H9 (cell line): ENCODE measurements around the gene GJA9. TPM values are rescaled to one million over a fixed set of nuclear protein-coding genes. Genes with fewer than 3 reads are reported as not detected.

Experiments
- DNase-seq: peaks from one replicate; pipeline ENCODE4 v3.0.0-alpha.2; 2017
- H2AFZ ChIP-seq: one replicate; pipeline ENCODE4 v1.6.1; 2013; ENCODE audit warnings: mild to moderate bottlenecking, low read length, control low read depth, moderate library complexity
- H2AK5ac ChIP-seq: 2 replicates; pipeline ENCODE4 v1.6.1; 2013; ENCODE audit warnings: low read length, control low read depth, mixed read lengths; ENCODE audit not compliant: insufficient read length
- H2BK120ac ChIP-seq: one replicate; pipeline ENCODE4 v1.6.1; 2013; ENCODE audit warnings: low read depth, mild to moderate bottlenecking, low read length, control low read depth, inconsistent platforms; ENCODE audit not compliant: poor library complexity, severe bottlenecking
- H2BK12ac ChIP-seq: 2 replicates; pipeline ENCODE4 v1.6.1; 2013; ENCODE audit warnings: low read length, control low read depth, mixed read lengths, low read depth; ENCODE audit not compliant: insufficient read length
- H2BK15ac ChIP-seq: 2 replicates; pipeline ENCODE4 v1.6.1; 2013; ENCODE audit warnings: low read depth, low read length, control low read depth
- H2BK20ac ChIP-seq: one replicate; pipeline ENCODE4 v1.6.1; 2013; ENCODE audit warnings: low read depth, mild to moderate bottlenecking, low read length, control low read depth, inconsistent platforms; ENCODE audit not compliant: poor library complexity, severe bottlenecking
- H2BK5ac ChIP-seq: 2 replicates; pipeline ENCODE4 v1.6.1; 2013; ENCODE audit warnings: low read length, control low read depth, mixed read lengths; ENCODE audit not compliant: insufficient read length
- H3K14ac ChIP-seq: 2 replicates; pipeline ENCODE4 v1.6.1; 2013; ENCODE audit warnings: low read length, control low read depth; ENCODE audit not compliant: insufficient read depth
- H3K18ac ChIP-seq: 2 replicates; pipeline ENCODE4 v1.6.1; 2013; ENCODE audit warnings: low read depth, mild to moderate bottlenecking, mixed read lengths, low read length, control low read depth; ENCODE audit not compliant: insufficient read length
- H3K23ac ChIP-seq: 2 replicates; pipeline ENCODE4 v1.6.1; 2013; ENCODE audit warnings: low read length, control low read depth, mixed read lengths, low read depth; ENCODE audit not compliant: insufficient read length
- H3K23me2 ChIP-seq: 2 replicates; pipeline ENCODE4 v1.6.1; 2013; ENCODE audit warnings: low read depth, mild to moderate bottlenecking, mixed read lengths, low read length, control low read depth; ENCODE audit not compliant: insufficient read length, poor library complexity, severe bottlenecking
- H3K27ac ChIP-seq: 2 replicates; pipeline ENCODE4 v1.5.1; 2013; ENCODE audit warnings: low read length, control low read depth, mixed read lengths, low read depth; ENCODE audit not compliant: insufficient read length
- H3K27me3 ChIP-seq: 2 replicates; pipeline ENCODE4 v1.6.1; 2013; ENCODE audit warnings: low read length, control low read depth, inconsistent platforms; ENCODE audit not compliant: insufficient read depth
- H3K4ac ChIP-seq: 2 replicates; pipeline ENCODE4 v1.6.1; 2013; ENCODE audit warnings: low read depth, mild to moderate bottlenecking, control low read depth, inconsistent platforms, low read length, moderate library complexity
- H3K4me1 ChIP-seq: 2 replicates; pipeline ENCODE4 v1.6.1; 2013; ENCODE audit warnings: low read length, control low read depth, inconsistent platforms; ENCODE audit not compliant: insufficient read depth
- H3K4me2 ChIP-seq: 2 replicates; pipeline ENCODE4 v1.6.1; 2013; ENCODE audit warnings: low read length, control low read depth, mixed read lengths; ENCODE audit not compliant: insufficient read length, insufficient read depth
- H3K56ac ChIP-seq: 2 replicates; pipeline ENCODE4 v1.6.1; 2013; ENCODE audit warnings: low read depth, mild to moderate bottlenecking, mixed read lengths, low read length, control low read depth; ENCODE audit not compliant: insufficient read length
- H3K79me1 ChIP-seq: 2 replicates; pipeline ENCODE4 v1.6.1; 2013; ENCODE audit warnings: low read depth, mild to moderate bottlenecking, moderate library complexity, low read length, control low read depth, inconsistent platforms; ENCODE audit not compliant: insufficient read depth, poor library complexity, severe bottlenecking
- H3K79me2 ChIP-seq: 2 replicates; pipeline ENCODE4 v1.6.1; 2013; ENCODE audit warnings: low read length, control low read depth, inconsistent platforms; ENCODE audit not compliant: insufficient read depth
- H3K9ac ChIP-seq: 2 replicates; pipeline ENCODE4 v1.6.1; 2013; ENCODE audit warnings: low read length, control low read depth, mixed read lengths; ENCODE audit not compliant: insufficient read length; ENCODE audit errors: extremely low read depth
- H3K9me3 ChIP-seq: one replicate; pipeline ENCODE4 v1.6.1; 2013; ENCODE audit warnings: low read depth, low read length, inconsistent platforms; ENCODE audit not compliant: control insufficient read depth
- H3T11ph ChIP-seq: one replicate; pipeline ENCODE4 v1.6.1; 2013; ENCODE audit warnings: mild to moderate bottlenecking, low read length, control low read depth, inconsistent platforms
- H4K20me1 ChIP-seq: one replicate; pipeline ENCODE4 v1.6.1; 2013; ENCODE audit not compliant: control insufficient read depth, insufficient read length, insufficient read depth
- H4K5ac ChIP-seq: 2 replicates; pipeline ENCODE4 v1.6.1; 2013; ENCODE audit warnings: low read depth, mild to moderate bottlenecking, mixed read lengths, low read length, control low read depth; ENCODE audit not compliant: insufficient read length
- H4K8ac ChIP-seq: replicated peaks from 2 replicates; pipeline ENCODE4 v1.6.1; 2013; ENCODE audit warnings: low read length, control low read depth, mixed read lengths, low read depth; ENCODE audit not compliant: insufficient read length
- H4K91ac ChIP-seq: 2 replicates; pipeline ENCODE4 v1.6.1; 2013; ENCODE audit warnings: low read depth, mild to moderate bottlenecking, moderate library complexity, mixed read lengths, low read length, control low read depth; ENCODE audit not compliant: insufficient read length
- H3K27ac Mint-ChIP-seq, 3 experiments: 2 replicates in 2 of 3; 3 replicates in 1 of 3; pipeline ENCODE4 v1.8.0; 2020 to 2021; ENCODE audit warnings: mixed read lengths in 3 of 3, mild to moderate bottlenecking in 1 of 3, moderate library complexity in 1 of 3
- H3K27me3 Mint-ChIP-seq: 2 replicates; pipeline ENCODE4 v1.8.0; 2021; ENCODE audit warnings: low read depth, mild to moderate bottlenecking, moderate library complexity, mixed read lengths
- H3K36me3 Mint-ChIP-seq, 3 experiments: 2 replicates in 2 of 3; 3 replicates in 1 of 3; pipeline ENCODE4 v1.8.0; 2020 to 2021; ENCODE audit warnings: low read depth in 3 of 3, mixed read lengths in 3 of 3; ENCODE audit not compliant: insufficient read depth in 1 of 3
- H3K4me1 Mint-ChIP-seq, 2 experiments: 2 replicates each; pipeline ENCODE4 v1.8.0; 2020; ENCODE audit warnings: mixed read lengths in 2 of 2
- H3K4me3 Mint-ChIP-seq, 2 experiments: 2 replicates in 1 of 2; 3 replicates in 1 of 2; pipeline ENCODE4 v1.8.0; 2020 to 2021; ENCODE audit warnings: mild to moderate bottlenecking in 2 of 2, mixed read lengths in 2 of 2, moderate library complexity in 1 of 2
- H3K9me3 Mint-ChIP-seq, 2 experiments: 2 replicates in 1 of 2; 3 replicates in 1 of 2; pipeline ENCODE4 v1.8.0; 2020; ENCODE audit warnings: mild to moderate bottlenecking in 2 of 2, mixed read lengths in 2 of 2, moderate library complexity in 1 of 2
- WGBS: extraction: QIAGEN DNeasy Blood & Tissue Kit; methylation state at CpG from one replicate; pipeline ENCODE4 v1.1.7; 2013; ENCODE audit warnings: missing lambda C conversion rate, low lambda C conversion rate, mixed read lengths; ENCODE audit not compliant: insufficient read length; ENCODE audit errors: extremely low coverage; 5-methylcytosine and 5-hydroxymethylcytosine counted together
- total RNA-seq: library from RNA; stranded (reverse); gene quantifications from 2 replicates; pipeline ENCODE4 v1.2.1, GENCODE V29; 2021
- TF ChIP-seq, protein P1 (sequence below): fragments of 200-600 bp; sonication (generic); conservative IDR thresholded peaks from 3 replicates; pipeline ENCODE4 v1.8.0; 2021; ENCODE audit warnings: antibody characterized with exemption, mild to moderate bottlenecking

Gene GJA9
- total RNA-seq, 1 experiment from 2014 or later, result not detected

DNA sequence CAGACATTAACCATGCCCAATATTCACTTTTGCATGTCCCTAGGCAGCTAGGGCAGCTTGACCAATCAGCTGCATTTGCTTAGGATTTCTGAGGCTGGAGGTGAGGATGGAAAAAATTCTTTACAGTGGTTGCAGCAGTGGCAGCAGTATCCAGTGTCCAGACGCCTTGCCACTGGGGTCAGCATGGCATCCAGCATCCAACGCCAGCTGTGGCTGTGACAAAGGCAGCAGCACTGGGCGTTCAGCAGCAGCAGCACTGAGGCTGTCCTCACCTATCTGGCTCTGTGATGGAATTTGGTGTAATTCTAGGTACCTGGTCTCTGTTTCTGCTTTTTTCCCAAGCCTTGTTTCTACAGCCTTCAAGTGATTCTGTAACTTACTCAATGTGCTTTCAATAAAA is 44.7 kb upstream of the GJA9 start:
- H3K9me3 Mint-ChIP-seq, result no peaks in the 10 kb centered on the region; a peak in 1 of 5 replicates
- Histone ChIP-seq H2BK20ac (no peak overlapping the region), H4K91ac (no peak overlapping the region), H3K18ac (no peak overlapping the region), H2AK5ac (no peak overlapping the region), H3K4ac (no peak overlapping the region), H3K79me2 (no peaks in the 10 kb centered on the region), H3K23me2 (no peaks in the 10 kb centered on the region), H3K9me3 (no peaks in the 10 kb centered on the region), H3K27me3 (no peaks in the 10 kb centered on the region), H3K79me1 (no peaks in the 10 kb centered on the region), H3K14ac (no peak overlapping the region; the same call in 1 of the 2 replicates), H2AFZ (no peak overlapping the region), H4K5ac (no peak overlapping the region), H3K9ac (no peak overlapping the region), H3K56ac (no peak overlapping the region), H3K23ac (no peak overlapping the region), H4K20me1 (no peaks in the 10 kb centered on the region), H4K8ac (no peak overlapping the region), H2BK120ac (no peak overlapping the region), H2BK5ac (no peak overlapping the region), H3K27ac (no peak overlapping the region), H3K4me1 (no peaks in the 10 kb centered on the region), H3T11ph (no peak overlapping the region), H2BK12ac (no peak overlapping the region), H2BK15ac (no peak overlapping the region), H3K4me2 (no peak overlapping the region)
- peak overlapping the region in 1 of 3 experiments; percentile 52; a peak in 1 of 7 replicates for H3K27ac Mint-ChIP-seq
- H3K4me1 Mint-ChIP-seq, result peaks cover 4% of the 10 kb centered on the region in 2 experiments
- no peaks in the 10 kb centered on the region for H3K27me3 Mint-ChIP-seq
- H3K36me3 Mint-ChIP-seq, result no peaks in the 10 kb centered on the region
- TF ChIP-seq, protein P1, sequence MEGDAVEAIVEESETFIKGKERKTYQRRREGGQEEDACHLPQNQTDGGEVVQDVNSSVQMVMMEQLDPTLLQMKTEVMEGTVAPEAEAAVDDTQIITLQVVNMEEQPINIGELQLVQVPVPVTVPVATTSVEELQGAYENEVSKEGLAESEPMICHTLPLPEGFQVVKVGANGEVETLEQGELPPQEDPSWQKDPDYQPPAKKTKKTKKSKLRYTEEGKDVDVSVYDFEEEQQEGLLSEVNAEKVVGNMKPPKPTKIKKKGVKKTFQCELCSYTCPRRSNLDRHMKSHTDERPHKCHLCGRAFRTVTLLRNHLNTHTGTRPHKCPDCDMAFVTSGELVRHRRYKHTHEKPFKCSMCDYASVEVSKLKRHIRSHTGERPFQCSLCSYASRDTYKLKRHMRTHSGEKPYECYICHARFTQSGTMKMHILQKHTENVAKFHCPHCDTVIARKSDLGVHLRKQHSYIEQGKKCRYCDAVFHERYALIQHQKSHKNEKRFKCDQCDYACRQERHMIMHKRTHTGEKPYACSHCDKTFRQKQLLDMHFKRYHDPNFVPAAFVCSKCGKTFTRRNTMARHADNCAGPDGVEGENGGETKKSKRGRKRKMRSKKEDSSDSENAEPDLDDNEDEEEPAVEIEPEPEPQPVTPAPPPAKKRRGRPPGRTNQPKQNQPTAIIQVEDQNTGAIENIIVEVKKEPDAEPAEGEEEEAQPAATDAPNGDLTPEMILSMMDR, result no peak
- no peak for DNase-seq
- WGBS, result no CpG with 5 or more reads among the region's 3 CpGs
- no peak overlapping the region for H3K4me3 Mint-ChIP-seq
